Kidney glomerular epithelial cell (primary cell): ENCODE measurements around the gene C16orf90.

ENCODE experiments used
- DNase-seq: peaks from one replicate; lab custom pipeline; 2025; lab: John Stamatoyannopoulos, UW

The C16orf90 gene, protein sequence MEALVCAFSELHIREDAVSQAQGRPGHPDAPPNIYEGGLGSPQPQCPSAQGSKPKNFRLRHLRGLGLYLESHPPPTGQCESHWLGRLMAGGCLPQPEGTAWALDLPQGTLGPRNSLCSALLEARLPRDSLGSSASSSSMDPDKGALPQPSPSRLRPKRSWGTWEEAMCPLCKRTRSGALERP

DNA sequence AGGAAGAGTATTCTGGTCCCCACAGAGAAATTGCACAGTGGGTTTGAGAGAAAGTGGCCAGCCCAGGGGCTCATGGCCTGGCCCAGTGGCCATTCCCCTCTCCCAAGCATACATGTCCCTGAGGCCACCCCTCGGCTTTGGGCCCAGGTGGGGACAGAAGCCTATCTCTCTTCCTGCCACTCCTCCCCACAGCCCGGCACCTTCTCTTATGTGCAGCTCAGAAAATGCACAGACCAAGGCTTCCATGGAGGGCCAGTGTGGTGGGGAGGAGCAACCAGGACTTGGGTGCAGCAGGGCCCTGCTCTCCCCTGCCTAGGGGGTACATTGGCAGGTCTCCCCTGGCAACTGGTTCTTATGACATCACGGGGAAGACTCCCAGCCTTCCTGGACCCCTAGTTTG lies at the start of gene C16orf90:
Gene C16orf90 (minus strand): TSS at position 314 of the 400 bp plus-strand sequence. CDS start 68 bp downstream, at position 246.
- no peak for DNase-seq

DNA sequence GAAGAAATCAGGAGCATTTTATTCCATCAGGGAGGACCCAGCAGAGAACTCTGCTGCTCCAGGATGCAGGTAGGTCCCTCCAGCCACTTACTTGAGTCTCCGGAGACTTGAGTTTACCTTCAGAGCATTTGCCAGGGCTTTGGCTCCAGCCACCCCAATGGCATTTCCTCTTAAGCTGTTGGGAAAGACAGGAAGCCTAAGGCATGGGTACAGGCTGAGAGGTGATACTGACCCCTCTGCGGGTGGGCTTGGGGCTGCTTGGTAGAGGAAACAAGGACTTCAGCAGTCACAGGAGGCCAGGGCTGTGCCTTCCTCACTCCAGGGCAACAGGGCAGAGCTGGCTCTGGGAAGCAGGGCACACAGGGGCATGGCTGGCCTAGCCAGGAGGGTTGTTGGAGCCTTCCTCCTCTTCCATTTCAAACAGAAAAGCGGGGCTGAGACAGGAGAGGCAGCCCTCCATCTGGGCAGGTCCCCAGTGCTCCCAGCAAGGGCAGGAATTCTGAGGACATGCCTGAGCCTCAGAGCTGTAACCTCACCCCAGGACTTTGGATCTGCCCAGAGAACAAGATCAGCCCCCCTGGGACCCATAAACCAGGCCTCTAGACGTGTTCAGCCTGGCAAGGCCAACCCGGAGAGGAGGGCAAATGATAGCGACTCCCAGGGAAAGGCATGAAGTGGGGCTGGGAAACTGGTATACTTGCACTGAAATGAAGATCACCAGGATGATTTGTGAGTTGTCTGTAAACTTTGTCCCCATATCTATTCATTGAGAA lies 47.5 kb upstream of the C16orf90 start:
- no peak for DNase-seq

DNA sequence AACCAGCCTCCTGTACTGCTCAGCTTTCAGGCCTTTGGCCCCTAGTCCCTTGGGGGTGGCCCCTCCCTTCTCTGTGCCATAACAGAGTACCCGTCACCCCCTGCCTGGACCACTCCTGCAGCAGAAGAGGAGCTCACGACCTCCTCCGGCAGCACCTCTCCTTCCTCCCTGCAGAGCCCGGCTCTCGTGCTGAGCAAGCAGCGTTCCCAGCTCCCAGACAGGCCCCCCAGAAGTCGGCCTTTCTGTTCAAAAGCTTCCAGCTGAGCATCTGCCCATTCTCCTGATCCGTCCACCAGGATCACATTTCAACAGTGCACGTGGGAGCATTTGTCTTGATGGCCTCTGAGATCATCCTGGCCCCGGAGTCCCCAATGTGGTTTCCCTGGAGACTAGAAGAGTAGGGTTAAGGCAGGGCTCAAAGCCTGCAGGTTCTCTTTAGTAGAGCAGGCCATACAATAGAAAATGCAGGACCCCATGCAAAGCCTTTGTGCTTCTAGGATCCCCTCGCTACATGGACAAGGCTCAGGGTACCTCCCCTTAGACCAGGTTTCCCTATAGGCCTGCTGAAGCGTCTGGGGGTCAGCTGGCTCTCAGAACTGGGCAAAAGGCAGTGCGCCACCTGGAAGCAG lies 46.4 kb upstream of the C16orf90 start:
- no peak for DNase-seq

DNA sequence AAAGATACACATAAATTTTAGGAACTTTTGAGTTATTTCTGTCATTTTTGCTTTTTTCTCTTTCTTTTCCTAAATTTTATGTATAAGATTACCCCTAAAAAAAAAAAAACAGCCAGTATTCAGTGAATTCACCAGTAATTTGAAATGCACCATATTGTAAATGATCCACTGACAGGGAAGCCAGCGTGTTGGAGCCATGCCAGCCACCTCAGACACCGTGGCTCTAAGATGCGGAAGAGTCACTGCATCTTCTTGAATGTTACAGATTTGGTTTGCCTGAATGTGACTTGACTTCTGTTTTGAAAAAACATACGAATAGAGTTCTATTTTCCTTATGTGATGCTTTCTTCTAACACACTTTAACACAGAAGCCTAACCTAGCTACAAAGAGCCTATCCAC lies 42.9 kb upstream of the C16orf90 start:
- DNase-seq = no peak

DNA sequence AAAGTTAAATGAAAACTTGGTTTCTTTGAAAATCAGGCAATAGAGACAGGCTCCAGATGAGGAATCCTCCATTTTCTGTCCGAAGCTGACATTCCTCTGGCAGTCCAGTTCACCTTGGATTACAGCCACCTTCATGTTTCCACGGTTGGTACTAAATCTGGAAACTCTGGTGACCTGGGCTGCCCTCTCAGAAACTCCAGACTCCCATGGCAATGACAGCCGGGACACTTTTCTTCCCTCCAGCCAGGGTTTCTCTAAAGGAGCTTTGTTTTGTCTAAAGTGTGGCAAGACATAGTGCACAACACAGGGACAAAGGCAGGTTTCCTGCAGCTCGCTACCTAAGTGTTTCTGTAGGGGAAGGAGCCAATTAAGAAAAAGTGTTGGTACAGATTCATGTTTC lies 41.6 kb upstream of the C16orf90 start:
- no peak for DNase-seq

DNA sequence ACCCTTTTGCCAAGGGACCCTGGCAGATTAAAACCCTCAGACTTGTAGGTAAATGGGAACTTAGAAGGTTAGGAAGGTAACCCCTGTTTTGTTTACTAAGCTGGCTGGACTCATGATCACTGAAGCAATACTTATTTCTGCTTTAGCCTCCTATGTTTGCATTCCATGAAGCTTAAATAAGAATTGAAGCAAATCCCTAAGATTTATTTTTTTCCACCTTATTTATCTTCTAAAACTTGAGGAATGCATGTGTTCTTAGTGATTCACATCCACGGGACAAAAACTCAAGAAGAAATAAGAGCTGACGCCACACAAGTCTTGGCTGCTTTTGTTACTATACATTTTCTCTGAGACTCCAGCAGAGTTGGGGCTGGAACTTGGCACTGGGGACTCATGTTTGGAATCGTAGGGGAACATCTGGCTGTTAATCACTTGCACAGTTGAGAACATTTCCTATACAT lies 41.0 kb upstream of the C16orf90 start:
- no peak for DNase-seq

DNA sequence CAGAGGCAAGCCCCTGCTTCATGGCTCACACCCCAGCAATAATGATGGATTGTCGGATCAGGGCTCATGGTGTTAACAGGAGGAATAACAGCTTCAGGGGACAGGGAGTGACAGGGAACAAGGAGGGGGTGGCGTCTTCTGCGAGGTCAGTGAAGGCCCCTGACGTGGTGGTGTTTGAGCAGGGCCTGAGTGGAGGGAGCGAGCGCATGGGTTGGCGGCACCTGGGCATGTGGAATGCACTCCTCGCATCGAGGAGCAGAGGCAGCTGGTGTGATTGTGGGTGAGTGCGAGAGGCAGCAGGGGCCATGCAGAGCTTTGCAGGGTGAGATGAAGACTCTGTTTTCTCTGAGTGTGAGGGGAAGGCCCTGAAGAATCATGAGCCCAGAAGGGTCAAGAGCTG lies 38.8 kb upstream of the C16orf90 start:
- DNase-seq = no peak

DNA sequence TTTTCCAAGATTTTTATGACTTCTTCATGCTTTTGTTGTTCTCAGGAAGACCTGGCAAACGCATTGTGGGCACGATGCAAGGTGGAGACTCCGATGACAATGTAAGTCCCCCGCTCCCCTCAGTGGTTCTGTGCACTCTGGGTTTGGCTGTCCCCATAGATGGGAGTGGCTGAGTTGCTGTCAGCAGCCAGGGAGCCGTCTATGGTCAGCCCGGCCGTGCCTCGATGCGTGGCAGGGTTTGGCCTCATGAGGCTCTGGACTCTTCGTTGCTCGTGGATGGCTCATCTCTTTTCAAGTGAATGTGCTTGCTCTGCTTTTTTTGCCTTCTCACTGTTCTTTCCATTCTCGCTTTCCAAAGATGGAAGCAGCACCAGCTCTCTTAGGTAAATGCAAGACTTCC lies 37.5 kb upstream of the C16orf90 start:
- no peak for DNase-seq

DNA sequence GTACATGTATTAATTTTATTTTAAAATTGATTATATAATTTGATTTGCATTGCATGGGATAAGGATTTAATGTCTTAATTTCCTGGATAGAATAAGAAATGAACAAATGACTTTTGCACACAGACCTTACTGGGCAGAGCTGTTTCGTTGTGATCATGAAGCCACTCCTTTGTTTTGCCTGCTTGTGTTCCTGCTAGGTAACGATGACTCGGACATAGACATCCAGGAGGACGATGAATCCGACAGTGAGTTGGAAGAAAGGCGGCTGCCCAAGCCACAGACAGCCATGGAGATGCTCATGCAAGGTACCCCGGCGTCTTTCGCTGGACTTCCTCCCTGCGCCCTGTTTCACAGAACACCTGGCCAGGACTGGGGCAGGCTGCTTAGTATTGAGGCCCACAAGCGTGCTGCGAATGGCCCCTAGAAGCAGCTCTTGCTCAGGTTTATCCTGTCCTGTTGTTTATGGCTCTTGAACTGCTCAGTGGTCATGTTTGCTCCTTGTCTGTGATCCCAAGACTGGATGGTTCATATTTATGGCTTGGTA lies 35.2 kb upstream of the C16orf90 start:
- no peak for DNase-seq

DNA sequence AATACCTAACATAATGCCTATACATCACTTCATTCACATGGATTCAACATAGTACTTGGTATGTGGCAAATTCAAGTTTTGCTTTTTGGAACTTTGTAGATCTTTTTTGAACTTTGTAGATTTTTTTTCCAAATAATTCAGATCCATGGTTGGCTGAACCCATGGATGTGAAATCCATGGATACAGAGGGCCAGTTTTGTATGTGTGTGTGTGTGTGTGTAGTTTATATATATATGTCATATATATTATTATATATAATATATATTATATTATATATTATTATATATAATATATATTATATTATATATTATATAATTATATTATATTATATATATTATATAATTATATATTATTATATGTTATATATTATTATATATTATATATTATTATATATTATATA lies 33.9 kb upstream of the C16orf90 start:
- DNase-seq = no peak

DNA sequence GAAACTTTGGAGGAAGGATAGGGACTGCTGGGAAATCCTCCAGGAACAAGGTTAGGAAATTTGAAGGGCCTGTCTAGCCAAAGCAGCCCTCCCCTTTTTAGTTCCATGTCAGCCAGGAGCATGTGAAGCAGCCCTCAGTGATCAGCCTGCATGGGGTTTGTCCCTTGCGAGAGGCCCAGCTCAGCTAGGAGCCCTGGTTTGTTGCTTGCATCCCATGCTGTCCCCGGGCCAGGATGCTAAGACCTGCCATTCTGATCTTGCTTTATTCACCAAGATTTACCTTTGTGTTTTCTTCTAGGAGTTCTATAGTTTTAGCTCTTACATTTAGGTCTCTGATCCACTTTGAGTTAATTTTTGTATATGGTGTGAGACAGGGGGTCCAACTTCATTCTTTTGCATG lies 33.1 kb upstream of the C16orf90 start:
- no peak for DNase-seq

DNA sequence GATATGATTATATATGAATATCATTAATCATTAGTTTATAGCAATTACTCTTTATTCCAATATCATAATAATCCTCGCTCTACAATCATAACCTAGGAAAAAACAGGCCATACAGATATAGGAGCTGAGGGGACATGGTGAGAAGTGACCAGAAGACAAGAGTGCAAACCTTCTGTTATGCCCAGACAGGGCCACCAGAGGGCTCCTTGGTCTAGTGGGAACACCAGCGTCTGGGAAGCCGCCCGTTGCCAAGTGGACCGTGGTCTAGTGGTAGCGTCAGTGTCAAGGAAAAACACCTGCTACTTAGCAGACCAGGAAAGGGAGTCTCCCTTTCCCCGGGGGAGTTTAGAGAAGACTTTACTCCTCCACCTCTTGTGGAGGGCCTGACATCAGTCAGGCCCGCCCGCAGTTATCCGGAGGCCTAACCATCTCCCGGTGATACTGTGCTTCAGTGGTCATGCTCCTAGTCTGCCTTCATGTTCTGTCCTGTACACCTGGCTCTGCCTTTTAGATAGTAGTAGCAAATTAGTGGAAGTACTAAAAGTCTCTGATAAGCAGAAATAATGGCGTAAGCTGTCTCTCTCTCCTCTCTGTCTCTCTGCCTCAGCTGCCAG lies 32.0 kb upstream of the C16orf90 start:
- peak; percentile 14 for DNase-seq

DNA sequence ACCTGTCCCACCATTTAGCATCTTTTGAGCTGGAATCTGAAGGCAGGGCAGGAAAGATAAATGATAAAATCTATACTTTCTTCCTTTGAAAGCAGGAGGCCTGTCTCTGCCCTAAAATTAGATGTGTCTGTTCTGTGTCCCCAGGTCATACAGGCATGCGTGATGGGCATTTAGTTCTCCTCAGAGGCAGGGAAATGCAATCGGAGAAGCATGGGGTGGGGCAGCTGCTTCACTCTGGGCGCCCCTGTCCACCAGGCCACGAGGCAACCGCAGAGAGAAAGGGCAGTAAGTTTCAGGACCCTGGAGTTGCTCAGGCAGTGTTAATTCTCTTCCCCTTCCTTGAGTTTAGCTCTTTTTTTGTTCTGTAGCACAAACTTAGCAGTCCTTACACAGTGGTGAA lies 30.7 kb upstream of the C16orf90 start:
- DNase-seq = no peak

DNA sequence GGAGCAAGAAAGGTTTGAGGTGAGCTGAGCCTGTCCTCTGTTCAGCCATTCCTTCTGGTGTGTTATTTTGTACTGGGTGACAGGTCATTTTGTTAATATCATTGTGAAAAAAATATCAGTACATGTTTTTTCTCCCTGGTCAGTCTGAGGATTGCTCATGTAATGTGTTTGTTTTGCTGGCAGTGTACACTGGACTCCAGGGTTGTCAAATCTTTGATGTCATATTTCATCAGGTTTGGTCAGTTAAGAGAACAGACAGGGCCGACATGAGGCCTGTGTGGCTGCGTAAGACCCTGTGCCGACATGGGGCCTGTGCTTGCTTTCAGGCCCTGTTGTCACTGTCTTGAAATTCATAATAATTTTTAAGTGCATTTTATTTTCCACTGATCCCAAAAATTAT lies 28.0 kb upstream of the C16orf90 start:
- DNase-seq = no peak

DNA sequence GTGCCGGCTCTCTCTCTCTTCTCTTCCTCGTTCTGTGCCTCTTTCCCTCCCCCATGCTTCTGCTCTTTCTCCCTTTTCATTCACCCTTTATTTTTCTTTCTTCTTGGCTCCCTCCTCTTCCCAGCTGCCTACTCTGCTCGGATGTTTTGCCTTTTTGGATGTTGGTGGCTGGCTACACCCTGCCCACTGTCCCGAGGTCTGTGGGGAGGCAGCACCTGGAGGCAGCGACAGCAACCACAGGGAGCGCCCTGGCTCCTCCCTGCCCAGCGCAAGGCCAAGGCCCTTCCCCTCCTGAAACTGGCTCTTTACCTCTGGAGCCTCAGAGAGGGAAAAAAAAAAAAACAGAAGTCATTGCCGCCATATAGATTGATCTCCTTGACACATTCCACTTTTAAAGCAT lies 25.6 kb upstream of the C16orf90 start:
- DNase-seq = no peak

DNA sequence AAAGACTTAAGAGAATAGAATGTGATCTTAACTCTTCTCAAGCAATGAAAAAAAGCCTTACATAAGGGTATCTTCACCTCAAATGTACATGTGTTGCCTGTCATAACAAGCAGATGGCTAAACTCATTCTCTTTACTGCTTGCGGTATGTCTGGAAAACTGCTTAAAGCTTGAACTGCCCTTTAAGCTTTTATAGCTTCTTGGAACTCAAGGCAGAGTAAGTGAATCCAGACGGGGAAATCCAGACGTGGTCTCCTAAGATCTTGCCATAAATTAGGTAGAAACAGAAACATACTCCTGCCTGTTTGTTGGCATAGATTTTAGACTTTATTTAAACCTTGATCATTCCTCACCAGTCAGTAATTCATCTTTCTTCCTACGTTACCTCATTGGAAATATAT lies 25.1 kb upstream of the C16orf90 start:
- DNase-seq = no peak

DNA sequence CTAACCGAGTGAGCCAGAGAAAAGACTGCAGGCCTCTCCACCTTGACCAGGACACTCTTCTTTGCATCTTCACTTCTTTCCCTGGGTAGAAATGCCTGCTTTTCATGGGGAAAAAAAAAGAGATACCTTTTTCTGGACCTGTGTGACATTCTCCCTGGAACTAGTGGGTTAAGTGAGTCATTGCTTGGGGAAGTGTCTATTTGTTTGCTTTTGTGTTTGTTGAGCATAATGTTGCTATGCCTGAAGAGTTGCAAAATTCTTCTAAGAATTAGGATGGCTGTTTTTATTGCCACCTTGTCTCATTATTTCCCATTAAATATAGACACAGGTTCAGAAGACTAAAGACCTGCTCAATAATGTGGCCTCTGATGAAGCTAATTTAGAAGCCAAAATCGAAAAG lies 24.3 kb upstream of the C16orf90 start:
- DNase-seq = no peak

DNA sequence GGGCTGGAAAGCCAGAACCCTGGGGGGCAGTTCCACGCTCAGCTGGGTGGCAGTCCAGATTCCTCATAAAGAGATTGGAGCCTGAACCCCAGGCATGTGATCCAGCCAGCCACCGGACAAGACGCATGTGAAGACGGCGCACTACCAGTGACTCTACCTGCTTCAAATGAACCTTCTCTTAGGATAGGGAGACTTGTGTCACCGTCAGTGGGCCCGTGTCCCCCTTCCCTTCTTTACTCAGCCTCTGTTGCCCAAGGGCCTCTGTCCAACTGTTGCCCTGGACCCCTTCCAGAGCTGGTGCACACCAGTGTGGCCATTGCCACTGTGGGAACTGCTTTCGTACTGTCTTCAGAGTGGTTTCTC lies 23.7 kb upstream of the C16orf90 start:
- DNase-seq = no peak

DNA sequence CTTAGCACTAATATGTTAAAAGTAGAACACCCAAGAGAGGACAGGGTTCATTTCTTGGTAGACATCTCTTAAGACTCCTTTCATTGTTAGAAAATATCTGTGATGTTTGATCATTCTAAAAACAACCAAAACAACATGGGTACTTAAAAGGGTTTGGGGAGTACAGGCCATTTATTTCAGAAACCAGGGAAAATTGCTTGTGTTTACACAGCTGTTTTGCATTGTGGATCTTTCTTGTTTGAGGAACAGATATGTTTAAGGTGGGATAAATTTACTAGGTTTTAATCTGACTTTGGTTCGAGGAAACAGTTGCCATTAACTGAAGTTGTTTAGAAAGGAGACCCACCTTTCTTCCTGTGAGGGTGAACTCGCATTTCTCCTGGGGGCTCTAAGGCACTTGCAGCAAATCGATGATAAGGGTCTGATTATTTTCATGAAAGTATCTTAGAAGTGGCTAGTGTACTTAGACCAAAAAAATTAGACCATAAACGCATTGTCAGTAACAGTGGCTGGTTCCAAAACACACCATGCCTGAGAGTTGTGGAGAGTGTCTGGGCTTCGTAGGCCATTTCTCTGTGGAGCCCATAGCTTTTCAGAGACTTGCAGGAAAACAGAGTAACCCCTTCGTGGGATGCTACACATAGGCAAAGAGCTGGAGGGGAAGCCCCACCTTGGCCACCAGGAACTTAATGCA lies 23.1 kb upstream of the C16orf90 start:
- no peak for DNase-seq

DNA sequence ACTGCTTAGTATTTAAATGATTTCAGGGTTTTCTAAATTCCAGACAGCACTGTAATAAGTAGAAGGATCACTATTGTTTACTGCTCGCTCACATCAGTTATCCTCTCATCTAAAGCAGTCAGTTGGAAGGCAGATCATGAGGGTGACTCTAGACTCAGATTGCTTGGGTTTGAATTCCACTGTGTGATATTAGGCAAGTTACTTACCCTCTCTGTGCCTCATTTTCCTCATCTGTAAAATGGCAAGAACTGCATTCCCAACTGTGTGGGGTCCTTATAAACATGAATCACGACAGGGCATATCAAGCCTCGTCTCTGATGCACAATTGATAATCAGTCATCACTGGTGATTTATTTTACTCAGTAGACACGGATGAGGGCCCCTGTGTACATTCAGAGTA lies 20.6 kb upstream of the C16orf90 start:
- DNase-seq = no peak

DNA sequence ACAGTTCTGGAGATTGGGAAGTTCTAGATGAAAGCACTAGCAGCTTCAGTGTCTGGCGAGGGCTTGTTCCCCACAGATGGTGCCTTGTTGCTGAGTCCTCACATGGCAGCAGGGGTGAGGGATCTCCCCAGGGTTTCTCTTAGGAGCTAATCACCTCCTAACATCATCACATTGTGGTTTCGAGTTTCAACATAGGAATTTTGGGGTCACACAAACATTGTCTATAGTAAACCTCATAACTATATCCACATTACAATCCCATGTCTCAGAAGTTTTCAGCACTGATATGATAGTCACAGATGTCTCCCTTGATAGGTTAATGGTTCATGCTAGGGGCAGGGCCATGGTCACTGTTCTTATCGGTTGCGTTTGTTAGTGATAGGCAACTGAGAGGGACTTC lies 19.3 kb upstream of the C16orf90 start:
- DNase-seq = no peak
